Glutamatergic neuron (in vitro differentiated cells): ENCODE data around the gene DMC1. TPM values are rescaled to one million over a fixed set of nuclear protein-coding genes. Genes with fewer than 3 reads are reported as not detected.

Experiments used
- DNase-seq: peaks from one replicate; pipeline ENCODE4 v3.0.0; 2022
- H3K27ac Mint-ChIP-seq: one replicate; pipeline ENCODE4 v1.8.0; 2020; ENCODE audit warnings: mild to moderate bottlenecking, mixed read lengths, inconsistent platforms; ENCODE audit not compliant: unreplicated experiment
- H3K27me3 Mint-ChIP-seq: one replicate; pipeline ENCODE4 v1.8.0; 2020; ENCODE audit warnings: mild to moderate bottlenecking, moderate library complexity, mixed read lengths, inconsistent platforms; ENCODE audit not compliant: unreplicated experiment
- H3K36me3 Mint-ChIP-seq: one replicate; pipeline ENCODE4 v1.8.0; 2020; ENCODE audit warnings: mild to moderate bottlenecking, mixed read lengths, inconsistent platforms; ENCODE audit not compliant: unreplicated experiment
- H3K4me1 Mint-ChIP-seq: one replicate; pipeline ENCODE4 v1.8.0; 2020; ENCODE audit warnings: mild to moderate bottlenecking, low read depth, mixed read lengths, inconsistent platforms; ENCODE audit not compliant: unreplicated experiment
- H3K4me3 Mint-ChIP-seq: one replicate; pipeline ENCODE4 v1.8.0; 2020; ENCODE audit warnings: mild to moderate bottlenecking, mixed read lengths, inconsistent platforms; ENCODE audit not compliant: unreplicated experiment
- H3K9me3 Mint-ChIP-seq: one replicate; pipeline ENCODE4 v1.8.0; 2020; ENCODE audit warnings: mild to moderate bottlenecking, moderate library complexity, mixed read lengths, inconsistent platforms; ENCODE audit not compliant: unreplicated experiment
- total RNA-seq: library from RNA; stranded (reverse); fragmentation: NEBNext Ultra II Directional; extraction: Animal tissue kit (Norgen Biotek cat#: 25700); gene quantifications from one replicate; pipeline ENCODE4 v1.2.1, GENCODE V29; 2021; ENCODE audit not compliant: unreplicated experiment
- TF ChIP-seq, protein P1 (sequence below): fragments of 200-600 bp; sonication (generic); IDR thresholded peaks from one replicate; pipeline ENCODE4 v1.5.0; 2021; ENCODE audit not compliant: partially characterized antibody, unreplicated experiment

The DMC1 gene
- total RNA-seq, 1 donor from 2014 or later, result 4.2 TPM

DNA sequence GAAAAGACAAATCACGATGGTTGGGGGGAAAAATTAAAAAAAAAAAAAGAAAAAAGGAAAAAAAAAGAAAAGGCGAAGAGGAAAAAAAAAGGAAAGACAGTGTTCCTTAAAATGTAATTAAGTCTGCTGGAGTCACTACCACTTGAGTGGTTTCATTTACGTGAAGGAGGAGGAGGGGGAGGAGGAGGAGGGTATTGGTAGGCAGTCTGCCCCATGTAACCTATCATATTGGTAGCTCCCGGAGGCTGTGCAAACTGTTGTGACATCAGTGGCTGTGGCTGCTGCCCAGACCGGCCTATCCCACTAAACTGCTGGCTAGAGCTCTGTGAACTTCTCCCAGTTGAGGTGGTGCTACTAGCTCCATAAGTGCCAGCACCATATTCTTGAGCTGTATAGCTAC is 84.2 kb downstream of the DMC1 start:
- peaks cover 1% of the 10 kb centered on the region for H3K4me1 Mint-ChIP-seq
- TF ChIP-seq, protein P1, sequence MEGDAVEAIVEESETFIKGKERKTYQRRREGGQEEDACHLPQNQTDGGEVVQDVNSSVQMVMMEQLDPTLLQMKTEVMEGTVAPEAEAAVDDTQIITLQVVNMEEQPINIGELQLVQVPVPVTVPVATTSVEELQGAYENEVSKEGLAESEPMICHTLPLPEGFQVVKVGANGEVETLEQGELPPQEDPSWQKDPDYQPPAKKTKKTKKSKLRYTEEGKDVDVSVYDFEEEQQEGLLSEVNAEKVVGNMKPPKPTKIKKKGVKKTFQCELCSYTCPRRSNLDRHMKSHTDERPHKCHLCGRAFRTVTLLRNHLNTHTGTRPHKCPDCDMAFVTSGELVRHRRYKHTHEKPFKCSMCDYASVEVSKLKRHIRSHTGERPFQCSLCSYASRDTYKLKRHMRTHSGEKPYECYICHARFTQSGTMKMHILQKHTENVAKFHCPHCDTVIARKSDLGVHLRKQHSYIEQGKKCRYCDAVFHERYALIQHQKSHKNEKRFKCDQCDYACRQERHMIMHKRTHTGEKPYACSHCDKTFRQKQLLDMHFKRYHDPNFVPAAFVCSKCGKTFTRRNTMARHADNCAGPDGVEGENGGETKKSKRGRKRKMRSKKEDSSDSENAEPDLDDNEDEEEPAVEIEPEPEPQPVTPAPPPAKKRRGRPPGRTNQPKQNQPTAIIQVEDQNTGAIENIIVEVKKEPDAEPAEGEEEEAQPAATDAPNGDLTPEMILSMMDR, result no peak
- DNase-seq, result no peak
- H3K36me3 Mint-ChIP-seq, result no peaks in the 10 kb centered on the region
- H3K9me3 Mint-ChIP-seq, result no peaks in the 10 kb centered on the region
- no peak overlapping the region for H3K4me3 Mint-ChIP-seq
- peaks cover 3% of the 10 kb centered on the region for H3K27me3 Mint-ChIP-seq
- peak overlapping the region; percentile 14 for H3K27ac Mint-ChIP-seq

DNA sequence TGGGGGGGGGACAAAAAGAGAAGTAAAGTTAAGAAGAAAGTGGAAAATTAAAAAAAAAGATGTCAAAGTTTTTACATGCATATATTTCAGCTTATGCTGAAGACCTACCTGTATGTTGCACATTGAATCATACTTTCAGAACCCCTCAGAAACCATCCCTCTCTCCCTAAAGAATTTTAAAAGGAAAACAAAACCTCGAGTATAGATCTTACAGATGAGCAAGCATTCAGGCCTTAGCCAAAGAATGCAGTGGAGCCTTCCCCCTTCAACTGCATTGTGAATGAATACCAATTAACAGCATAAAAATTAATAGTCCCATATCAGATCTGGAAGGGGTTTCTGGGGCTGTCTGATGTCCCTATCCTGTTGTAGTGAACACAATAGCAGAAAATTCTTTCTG is 85.7 kb downstream of the DMC1 start:
- Mint-ChIP-seq H3K27me3 (peaks cover 3% of the 10 kb centered on the region), H3K4me3 (no peak overlapping the region), H3K4me1 (peaks cover 1% of the 10 kb centered on the region), H3K27ac (no peak overlapping the region), H3K9me3 (no peaks in the 10 kb centered on the region), H3K36me3 (no peaks in the 10 kb centered on the region)
- no peak for DNase-seq
- TF ChIP-seq, protein P1, result no peak

DNA sequence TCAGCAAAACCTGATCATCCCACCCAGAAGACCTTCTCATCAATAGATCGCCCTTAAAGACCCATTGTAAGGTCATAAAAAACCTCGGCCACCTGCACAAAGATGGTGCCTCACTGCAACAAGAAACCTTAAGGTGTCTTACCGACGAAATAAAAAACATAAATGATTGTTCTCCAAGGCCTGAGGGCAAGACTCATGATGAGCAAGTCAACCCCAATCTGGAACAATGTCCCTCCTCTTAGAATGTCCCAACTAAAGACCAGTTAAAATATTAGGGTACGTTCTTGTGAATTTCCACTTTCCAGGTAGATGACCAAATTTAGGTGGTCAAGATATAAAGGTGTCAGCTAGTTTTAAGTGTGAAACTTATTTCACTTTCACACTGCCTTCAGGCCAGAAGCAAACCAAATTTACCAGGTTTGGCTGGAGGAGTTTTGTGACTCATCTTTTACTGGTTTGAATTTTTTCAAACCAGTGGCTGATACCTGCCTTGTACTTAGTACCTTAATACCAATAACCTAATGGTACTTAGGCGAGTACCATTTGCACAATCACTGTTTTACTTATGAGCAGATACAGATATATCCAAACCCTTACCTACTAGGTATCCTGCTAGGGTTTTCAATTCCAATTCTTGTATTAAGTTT is 87.2 kb downstream of the DMC1 start:
- Mint-ChIP-seq H3K36me3 (no peaks in the 10 kb centered on the region), H3K27ac (no peak overlapping the region), H3K27me3 (peaks cover 3% of the 10 kb centered on the region)

DNA sequence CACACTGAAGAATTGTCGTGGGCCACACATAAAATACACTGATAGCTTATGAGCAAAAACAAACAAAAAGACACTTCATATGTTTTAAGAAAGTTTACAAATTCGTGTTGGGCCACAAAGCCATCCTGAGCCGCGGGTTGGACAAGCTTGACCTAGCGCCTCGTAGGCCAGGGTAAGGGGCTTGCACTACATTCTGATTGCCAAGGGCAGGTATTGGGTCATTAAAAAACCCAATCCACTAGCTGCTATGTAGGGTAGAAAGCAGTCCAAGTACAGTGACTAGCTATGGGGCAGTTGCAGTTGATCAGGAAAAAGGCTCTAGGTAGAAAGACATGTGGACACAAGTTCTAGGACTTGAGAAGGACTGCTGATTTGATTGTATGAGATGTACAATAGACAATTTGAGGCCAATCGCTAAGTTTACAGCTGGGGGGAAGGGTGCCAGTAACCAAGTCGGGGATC is 88.1 kb downstream of the DMC1 start:
- Mint-ChIP-seq H3K4me3 (no peak overlapping the region), H3K27ac (no peak overlapping the region), H3K36me3 (no peaks in the 10 kb centered on the region), H3K4me1 (peaks cover 1% of the 10 kb centered on the region), H3K9me3 (peaks cover 2% of the 10 kb centered on the region), H3K27me3 (peaks cover 3% of the 10 kb centered on the region)
- no peak for DNase-seq
- TF ChIP-seq, protein P1, result no peak

More for the DNA sequence above, 87.2 kb downstream of the DMC1 start:
- H3K4me3 Mint-ChIP-seq, result no peak overlapping the region
- TF ChIP-seq, protein P1, result no peak
- H3K9me3 Mint-ChIP-seq, result peaks cover 2% of the 10 kb centered on the region
- H3K4me1 Mint-ChIP-seq, result peaks cover 1% of the 10 kb centered on the region
- DNase-seq, result no peak

DNA sequence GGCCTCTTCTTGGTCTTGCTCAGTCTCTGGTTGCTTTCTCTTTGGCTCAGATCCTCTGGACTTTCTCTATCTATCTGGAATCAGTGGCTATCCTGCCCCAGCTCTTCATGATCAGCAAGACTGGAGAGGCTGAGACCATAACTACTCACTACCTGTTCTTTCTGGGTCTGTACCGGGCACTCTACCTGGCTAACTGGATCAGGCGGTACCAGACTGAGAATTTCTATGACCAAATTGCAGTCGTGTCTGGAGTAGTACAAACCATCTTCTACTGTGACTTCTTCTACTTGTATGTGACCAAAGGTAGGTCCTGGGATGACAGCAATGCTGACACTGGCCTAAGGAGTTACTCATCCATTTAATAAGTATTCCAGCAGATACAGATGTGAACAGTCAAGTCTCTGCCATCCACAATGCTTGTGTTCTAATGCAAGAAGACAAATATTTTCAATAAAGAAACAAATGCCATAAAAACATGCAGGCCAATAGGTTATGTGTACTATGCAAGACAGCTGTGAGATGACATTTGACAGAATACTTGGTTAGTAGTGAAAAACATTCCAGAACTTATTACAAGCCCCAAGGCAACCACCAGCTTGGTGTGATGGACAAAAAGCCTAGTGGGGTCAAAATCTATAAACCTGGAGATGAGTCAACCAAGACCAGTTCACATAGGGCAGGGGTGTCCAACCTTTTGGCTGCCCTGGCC is 88.7 kb downstream of the DMC1 start:
- no peak for DNase-seq
- Mint-ChIP-seq H3K27me3 (peaks cover 3% of the 10 kb centered on the region), H3K9me3 (peaks cover 2% of the 10 kb centered on the region), H3K36me3 (no peaks in the 10 kb centered on the region), H3K4me1 (no peaks in the 10 kb centered on the region), H3K27ac (no peak overlapping the region), H3K4me3 (no peak overlapping the region)
- TF ChIP-seq, protein P1, result no peak
